GM04503 (cell line): ENCODE measurements around the gene PMCH.
A peak's percentile ranks its signal among the peaks of the same experiment; 100 is the strongest.
"Not testable (repeated sequence)": the region's sequence is repeated elsewhere in the genome, so short reads cannot be mapped to it uniquely, and the experiment has no call there.

Experiments used
- DNase-seq: peaks from one replicate; pipeline ENCODE4 v3.0.0-alpha.2; 2012; ENCODE audit warnings: low read depth

PMCH gene, protein sequence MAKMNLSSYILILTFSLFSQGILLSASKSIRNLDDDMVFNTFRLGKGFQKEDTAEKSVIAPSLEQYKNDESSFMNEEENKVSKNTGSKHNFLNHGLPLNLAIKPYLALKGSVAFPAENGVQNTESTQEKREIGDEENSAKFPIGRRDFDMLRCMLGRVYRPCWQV

DNA sequence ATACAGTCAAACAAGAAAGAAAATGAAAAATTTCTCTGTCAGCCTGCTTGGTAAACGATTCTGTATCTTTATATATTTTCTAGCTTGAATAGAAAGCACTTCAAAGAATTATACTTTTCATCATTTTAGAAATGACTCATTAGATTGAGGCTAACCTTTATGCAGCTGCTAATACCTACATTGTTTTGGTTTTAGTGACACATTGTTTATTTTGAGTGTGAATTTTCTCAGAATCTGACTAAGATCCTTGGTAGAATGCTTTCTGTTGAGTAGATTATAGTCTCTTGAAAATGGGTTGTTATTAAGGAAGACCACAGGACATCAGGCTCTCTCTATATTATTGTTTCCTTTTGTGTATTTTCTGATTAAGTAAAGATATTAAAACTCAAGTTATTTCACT is at the start of gene PMCH:
PMCH (minus strand) TSS at position 45 of the 400 bp plus-strand sequence. CDS start 63 bp downstream, outside the sequence.
- DNase-seq = no peak

DNA sequence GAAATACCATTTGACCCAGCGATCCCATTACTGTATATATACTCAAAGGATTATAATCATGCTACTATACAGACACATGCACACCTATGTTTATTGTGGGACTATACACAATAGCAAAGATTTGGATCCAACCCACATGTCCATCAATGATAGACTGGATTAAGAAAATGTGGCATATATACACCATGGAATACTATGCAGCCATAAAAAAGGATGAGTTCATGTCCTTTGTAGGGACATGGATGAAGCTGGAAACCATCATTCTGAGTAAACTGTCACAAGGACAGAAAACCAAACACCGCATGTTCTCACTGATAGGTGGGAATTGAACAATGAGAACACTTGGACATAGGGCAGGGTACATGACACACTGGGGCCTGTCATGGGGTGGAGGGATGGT is 43.2 kb upstream of the PMCH start:
- DNase-seq = not testable (repeated sequence)

DNA sequence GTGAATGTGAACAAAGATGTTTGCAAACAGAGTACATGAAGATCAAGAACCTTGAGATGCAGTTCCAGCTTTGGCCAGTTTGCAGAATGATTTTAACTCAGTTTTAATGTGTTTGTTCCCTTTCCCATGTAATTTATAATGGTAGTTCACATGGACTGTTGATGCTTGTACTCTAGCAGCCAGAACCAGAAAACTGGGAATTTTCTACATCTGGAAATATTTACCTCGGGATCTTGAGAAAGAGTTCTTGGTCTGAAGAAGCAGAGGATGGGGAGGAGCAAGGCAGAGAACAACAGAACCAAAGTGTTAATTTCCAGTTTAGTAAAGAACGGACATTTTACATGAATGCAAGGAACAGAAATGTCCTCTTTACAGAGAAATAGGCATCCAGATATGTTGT is 37.0 kb upstream of the PMCH start:
- no peak for DNase-seq

DNA sequence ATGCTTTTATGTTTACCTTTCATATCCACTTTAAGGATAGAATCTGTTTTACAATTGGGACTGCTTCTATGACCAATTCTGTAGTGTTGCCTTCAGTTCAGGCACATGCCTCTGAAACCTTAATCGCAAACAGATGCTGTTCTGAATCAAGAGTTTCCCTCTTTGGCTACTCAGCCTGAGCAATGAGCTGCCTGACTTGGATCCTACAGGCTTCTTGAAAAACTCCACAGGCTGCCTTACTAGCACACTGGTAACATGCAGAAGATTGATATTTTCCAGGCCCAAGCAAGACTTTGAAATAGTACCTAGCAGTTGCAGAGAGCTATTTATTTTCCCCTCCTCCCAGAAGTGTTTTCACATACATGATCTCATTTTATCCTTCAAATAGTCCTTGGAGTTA is 34.8 kb upstream of the PMCH start:
- DNase-seq = peak; percentile 14

DNA sequence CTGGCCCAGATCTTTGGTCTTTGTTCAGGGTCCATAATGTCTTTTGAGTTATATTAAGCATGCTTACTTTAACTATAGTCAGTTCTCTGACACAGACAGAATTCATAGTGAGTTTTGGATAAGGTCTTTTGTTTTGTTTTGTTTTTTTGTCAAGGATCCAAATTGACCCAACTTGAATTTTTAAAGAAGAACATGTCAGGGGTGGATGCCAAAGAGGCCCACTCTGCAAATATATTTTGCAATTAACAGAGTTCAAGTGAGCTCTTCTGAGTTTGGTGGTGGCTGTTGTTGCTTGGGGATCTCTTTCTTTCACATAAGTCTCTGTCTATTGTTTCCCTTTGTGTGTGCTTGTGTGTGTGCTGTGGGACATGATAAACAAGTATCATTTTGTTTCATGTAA is 34.4 kb upstream of the PMCH start:
- DNase-seq = no peak

DNA sequence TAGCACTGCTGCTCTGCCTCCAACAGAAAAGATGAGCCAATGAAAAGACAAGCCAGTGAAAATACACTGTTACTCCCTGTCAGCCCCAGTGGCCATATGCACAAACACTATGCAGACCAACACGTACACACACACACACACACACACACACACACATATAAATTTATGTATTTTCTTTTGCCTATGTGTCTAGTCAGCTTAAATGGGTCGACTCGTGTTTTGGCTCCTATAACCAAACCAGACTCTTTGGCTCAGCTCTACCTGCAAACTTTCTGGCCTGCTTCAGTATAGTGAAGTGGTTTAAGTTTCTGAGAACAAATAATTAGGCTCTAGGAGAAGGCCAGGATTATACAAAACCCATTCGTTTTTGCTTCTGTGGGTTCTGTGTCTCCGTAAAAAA is 30.3 kb upstream of the PMCH start:
- DNase-seq = no peak

DNA sequence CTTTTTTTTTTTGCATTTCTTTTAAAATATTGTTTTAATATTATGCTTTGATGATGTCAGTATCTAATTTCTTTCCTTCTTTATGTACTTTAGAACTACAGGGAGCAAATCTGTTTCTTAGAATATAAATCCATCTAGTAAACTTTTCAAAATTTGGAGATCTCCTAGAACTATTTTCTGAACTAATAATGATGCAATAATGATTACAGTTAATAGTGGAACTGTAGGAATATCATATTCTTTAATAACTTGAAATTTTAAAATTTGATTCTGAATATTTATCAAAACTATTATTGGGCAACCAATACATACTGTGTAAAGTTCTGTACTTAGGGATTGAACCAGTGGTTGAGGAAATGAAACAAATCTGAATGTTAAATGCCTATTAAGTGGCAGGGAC is 23.1 kb upstream of the PMCH start:
- DNase-seq = no peak

DNA sequence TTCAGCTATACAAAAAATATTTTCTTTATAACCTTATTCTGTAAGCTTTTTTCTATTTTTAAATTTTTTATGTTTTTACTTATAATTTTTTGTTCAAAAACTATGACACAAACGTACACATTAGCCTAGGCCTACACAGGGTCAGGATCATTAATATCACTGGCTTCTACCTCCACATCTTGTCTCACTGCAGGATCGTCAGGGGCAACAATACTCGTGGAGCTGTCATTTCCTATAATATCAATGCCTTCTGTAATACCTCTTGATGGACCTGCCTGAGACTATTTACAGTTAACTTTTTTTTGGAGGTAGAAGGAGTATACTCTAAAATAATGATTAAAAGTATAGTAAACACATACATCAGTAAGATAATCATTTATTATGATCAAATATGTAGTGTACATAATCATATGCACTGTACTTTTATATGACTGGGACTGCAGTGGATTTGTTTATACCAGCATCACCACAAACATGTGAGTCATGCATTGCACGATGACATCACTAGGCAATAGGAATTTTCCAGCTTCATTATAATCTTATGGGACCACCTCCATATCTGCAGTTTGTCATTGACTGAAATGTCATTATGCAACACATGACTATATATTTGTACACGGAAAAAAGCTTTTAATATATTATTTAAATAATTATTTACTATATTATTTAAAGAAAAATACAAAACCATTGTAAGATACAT is 18.5 kb upstream of the PMCH start:
- DNase-seq = peak; percentile 11

DNA sequence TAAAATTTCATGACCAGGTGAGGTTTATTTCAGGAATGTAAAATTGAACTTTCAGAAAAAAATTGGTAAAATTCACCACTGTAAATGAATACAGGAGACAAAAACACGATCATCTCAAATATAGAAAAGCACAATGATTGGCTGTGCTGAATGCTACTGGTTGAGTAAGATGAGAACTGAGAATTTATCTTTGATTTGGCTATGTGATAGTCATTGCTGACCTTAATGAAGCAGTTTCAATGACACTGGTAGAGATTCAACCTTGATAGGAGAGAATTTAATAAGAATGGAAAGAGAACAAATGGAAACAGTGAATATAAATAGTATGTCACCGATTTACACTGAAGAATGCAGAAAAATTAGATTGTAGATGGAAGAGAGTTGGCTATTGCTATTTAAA is 6.4 kb upstream of the PMCH start:
- no peak for DNase-seq

DNA sequence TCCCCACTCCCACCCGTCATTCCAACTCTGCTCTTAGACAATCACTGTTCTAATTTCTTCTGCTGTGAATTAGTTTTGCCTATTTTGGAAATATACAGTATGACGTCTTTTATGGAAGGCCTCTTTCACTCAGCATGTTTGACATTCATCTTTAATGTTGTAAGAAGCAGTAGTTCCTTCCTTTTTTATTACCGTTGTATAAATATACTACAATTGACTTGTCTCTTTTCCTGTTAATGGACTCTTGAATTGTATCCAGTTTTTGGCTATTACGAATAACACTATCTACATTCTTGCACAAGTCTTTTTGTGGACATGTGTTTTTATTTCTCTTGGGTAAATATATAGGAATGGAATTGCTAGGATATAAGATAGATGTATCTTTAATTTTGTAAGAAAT is 4.9 kb upstream of the PMCH start:
- DNase-seq = no peak

DNA sequence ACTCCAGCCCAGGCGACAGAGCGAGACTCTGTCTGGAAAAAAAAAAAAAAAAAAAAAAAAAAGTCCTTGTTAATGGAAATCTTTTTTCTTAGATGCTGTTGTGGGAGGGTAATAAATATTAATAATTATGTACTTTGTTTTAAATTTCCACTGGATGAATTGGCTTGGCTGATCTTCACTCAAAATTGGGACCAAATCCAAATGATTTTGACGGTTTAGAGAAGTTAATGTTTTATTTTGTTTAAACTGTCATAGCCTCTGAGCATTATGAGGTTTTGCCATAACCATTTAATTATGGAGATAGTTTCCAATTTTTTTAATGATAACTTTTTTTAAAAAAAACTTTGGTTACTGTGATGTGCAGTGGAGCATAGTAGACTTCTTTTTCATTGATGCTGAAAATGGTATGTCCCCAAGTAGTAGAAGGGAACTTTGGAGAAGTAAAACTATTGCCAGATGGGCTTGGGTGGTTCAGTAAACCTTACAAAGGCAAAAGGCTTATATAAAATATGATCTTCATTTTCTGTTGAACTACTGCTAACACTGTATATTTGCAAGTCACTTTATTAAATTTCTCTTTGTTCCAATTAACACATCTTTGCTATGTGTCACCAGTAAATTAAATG is 3.9 kb upstream of the PMCH start:
- DNase-seq = no peak

DNA sequence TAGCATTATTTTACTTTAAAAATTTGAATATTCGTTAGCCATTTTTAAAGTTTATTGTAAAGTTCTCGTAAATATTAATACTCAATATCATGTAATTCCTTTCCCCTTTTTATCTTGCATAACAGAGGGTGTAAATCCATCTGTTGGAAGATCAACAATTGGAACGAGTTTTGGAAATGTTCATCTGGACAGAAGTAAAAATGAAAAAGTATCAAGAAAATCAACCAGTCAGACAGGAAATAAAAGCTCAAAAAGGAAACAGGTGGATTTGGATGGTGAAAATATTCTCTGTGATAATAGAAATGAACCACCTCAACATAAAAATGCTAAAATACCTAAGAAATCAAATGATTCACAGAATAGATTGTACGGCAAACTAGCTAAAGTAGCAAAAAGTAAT is 1.8 kb downstream of the PMCH start:
- no peak for DNase-seq

DNA sequence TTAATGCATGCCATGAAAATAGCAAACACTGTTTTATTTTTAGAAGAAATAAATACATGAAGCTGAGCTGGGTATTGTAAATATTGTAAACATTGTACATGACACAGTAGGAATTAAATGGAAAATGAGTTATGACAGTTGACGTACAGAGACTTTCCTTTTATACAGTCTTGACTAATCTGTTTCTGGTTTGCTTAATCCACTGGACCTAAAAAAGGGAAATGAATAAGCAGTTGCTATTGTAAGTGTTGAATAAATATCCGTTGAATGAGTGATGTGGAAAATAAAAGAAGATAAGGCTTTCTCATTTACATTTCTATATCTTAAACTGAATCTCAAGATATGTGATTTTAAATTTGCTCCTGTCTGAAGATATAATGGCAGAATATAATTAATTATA is 15.0 kb downstream of the PMCH start:
- DNase-seq = no peak

DNA sequence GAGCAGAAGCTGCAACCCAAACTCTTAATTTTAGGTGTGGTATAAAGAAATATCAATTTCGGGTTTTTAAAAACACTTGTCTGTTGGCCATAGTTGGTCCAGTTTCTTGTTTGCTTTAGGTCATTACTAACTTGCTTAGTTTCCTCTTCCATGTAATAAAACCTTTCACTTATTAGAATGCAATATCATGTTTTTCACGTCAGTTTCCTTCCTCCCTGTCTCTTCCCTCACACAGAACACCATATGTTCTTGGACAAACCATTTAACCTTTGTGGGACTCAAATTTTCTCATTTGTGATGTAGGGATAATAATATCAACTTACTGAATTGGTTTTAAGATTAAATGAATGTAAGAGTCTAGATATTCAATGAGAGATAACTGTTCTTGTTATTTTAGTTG is 22.9 kb downstream of the PMCH start:
- no peak for DNase-seq

DNA sequence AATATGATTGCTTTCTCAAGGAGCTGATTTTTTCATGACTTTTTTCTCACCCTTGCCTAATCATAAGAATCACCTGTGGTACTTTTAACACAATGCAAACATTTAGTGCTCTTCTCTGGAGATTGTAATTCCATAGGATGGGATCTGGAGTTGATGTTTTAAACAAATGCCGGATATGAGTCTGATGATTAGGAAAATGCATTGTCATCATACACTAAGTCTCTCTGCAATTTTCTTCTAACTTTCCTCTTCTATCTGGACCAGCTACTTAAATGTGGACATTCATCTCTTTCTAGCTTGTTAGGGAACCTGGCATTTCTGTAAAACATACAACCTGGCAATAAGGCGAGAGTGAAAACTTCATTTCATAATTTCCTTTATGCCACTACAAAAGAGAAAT is 23.5 kb downstream of the PMCH start:
- no peak for DNase-seq

DNA sequence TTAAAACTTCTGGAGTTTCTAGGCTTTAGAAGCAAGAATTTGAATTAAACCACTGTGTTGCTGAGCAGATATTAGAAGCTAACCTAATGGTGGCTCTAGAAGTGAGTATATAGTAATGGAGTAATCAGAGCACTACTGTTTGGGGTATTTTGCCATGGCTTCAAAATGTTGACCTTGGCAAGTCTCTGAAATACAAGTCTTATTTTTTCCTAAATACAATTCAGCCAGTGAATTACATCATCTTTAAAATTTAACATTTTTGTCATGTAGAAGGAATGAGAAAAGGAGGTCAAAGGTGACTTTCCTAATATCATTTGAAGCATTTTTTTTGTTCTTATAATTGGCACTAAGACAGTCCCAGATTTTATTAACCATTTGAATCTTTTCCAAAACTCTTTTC is 25.2 kb downstream of the PMCH start:
- DNase-seq = peak; percentile 49

DNA sequence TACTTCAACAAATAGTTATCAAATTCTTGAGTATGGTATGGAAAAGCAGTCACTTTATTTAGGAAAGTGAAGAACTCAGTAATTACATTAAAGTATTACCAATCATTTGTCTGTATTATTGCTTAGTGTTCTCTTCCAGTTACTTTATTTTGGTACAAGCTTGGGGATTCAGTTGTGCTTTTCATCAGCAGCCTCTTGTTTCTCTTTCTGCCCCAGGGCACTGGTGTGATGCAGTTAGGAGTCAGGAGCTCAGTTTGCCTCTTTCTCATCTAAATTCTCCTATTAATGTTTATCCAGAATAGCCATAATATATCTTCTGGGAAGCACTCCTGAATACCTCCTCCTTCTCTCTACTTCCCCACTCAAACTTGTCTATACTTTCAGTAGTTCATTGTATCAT is 25.7 kb downstream of the PMCH start:
- DNase-seq = no peak

DNA sequence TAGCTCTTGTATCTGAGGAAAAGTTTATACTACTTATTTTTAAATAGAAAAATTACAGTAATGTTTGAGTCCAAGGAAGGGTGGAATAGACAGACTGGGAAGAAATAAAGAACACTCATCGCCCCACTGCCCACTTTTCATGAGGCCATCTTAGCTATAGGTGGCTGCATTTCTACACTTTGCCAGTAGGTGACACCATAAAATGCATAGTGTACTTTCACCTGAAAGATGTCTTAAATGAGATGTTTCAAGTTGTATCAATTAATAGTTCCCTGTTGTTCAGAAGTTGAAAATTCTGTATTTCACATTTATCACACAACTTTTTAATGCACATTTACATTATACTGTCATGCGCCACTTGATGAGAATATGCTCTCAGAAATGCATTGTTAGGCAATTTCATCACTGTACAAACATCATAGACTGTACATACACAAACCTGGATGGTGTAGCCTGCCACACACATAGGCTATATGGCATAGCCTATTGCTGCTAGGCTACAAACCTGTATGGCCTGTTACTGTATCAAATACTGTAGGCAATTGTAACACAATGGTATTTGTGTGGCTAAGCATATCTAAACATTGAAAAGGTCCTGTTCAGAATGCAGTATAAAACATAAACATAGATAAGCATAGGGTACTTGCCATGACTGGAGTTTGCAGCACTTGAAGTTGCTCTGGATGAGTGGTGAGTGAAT is 27.6 kb downstream of the PMCH start:
- no peak for DNase-seq

DNA sequence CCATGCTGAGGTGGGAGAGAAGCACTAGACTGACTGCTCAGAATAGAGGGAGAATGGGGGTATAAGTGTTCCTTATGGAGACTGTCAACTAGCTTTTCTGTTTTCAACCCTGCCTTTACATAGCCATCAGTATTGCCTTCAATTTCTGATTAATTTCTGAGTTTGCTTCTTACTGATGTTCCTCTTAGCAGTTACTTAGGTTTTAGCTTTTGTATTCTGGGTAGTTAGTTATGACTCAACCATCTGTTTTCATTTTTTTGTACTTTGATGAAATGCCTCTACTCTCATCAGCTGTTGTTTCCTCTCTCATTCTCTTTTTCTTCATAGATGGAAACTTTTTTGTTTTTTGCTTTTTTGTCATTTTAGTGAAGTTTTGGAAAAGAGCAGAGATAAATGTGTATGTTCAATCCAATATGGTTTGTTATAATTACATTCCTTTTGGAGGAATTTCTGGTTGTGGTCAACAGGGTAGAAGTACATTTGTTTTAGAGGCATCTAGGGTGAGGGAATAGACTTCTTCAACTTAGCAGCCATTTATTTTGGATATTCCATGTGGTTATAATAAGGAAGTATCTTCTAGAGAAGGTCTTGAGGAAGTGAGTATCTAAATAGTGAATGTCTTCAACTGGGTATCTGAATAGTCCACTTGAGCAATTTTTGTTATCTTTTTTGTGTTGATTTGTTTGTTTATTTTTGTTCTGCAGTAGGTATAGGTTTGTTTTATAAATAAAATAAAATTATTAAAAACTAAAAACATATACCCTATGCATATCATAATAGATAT is 29.6 kb downstream of the PMCH start:
- DNase-seq = peak; percentile 12

DNA sequence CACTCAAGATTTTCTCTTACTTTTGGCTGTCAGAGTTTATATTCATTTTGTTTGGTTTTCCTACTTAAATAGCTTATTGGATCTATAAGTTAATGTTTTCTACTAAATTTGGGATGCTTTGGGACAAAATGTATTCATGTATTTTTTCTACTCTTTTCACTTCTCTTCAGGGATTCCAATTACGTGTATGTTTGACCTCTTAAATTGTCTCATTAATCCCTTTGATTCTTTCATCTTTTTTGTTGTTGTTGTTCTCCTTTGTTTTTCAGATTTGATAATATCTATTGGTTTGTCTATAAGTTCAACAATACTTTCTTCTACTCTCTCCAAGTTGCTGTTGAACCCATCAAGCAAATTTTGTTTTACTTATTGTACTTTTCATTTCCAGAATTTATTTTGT is 34.2 kb downstream of the PMCH start:
- DNase-seq = no peak

DNA sequence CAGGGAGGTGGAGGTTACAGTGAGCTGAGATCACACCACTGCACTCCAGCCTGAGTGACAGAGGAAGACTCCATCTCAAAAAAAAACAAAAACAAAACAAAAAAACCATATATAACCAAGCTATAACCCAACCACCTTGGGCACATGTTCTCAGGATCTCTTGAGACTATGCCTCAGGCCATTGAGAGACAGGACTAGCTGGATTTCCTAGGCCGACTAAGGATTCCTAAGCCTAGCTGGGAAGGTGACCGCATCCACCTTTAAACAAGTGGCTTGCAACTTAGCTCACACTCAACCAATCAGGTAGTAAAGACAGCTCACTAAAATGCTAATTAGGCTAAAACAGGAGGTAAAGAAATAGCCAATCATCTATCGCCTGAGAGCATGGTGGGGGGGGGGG is 42.4 kb downstream of the PMCH start:
- not testable (repeated sequence) for DNase-seq

DNA sequence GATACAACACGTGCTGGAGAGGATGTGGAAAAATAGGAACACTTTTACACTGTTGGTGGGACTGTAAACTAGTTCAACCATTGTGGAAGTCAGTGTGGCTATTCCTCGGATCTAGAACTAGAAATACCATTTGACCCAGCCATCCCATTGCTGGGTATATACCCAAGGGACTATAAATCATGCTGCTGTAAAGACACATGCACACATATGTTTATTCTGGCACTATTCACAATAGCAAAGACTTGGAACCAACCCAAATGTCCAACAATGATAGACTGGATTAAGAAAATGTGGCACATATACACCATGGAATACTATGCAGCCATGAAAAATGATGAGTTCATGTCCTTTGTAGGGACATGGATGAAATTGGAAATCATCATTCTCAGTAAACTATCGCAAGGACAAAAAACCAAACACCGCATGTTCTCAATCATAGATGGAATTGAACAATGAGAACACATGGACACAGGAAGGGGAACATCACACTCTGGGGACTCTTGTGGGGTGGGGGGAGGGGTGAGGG is 50.5 kb downstream of the PMCH start:
- not testable (repeated sequence) for DNase-seq
